Activated CD4-positive, alpha-beta memory T cell treated with anti-CD3 and anti-CD28 coated beads for 36 hours (primary cell): Measurements from ENCODE around the gene NPHP3. TPM values are rescaled to one million over a fixed set of nuclear protein-coding genes. Genes with fewer than 3 reads are reported as not detected.
"Not testable (repeated sequence)": the region's sequence is repeated elsewhere in the genome, so short reads cannot be mapped to it uniquely, and the experiment has no call there.

Experiments used
- CTCF ChIA-PET: fragments of 350-600 bp; sonication (Branson Sonifier 250); formaldehyde crosslinking; loops from one replicate; lab custom pipeline; 2021; ENCODE audit warnings: antibody characterized with exemption, inconsistent platforms; lab: Charles Lee
- POLR2A ChIA-PET: fragments of 350-600 bp; sonication (Branson Sonifier 250); formaldehyde crosslinking; loops from one replicate; lab custom pipeline; 2021; ENCODE audit warnings: antibody characterized with exemption; lab: Charles Lee
- DNase-seq: peaks from one replicate; pipeline ENCODE4 v3.0.0-alpha.2; 2020
- H3K27ac Mint-ChIP-seq: one replicate; pipeline ENCODE4 v1.8.0; 2021; ENCODE audit warnings: mixed read lengths
- H3K27me3 Mint-ChIP-seq: one replicate; pipeline ENCODE4 v1.8.0; 2021; ENCODE audit warnings: mixed read lengths
- H3K36me3 Mint-ChIP-seq: one replicate; pipeline ENCODE4 v1.8.0; 2021; ENCODE audit warnings: mixed read lengths
- H3K4me1 Mint-ChIP-seq: one replicate; pipeline ENCODE4 v1.8.0; 2021; ENCODE audit warnings: low read depth, mixed read lengths
- H3K4me3 Mint-ChIP-seq: one replicate; pipeline ENCODE4 v1.8.0; 2021; ENCODE audit warnings: mild to moderate bottlenecking, mixed read lengths
- H3K9me3 Mint-ChIP-seq: one replicate; pipeline ENCODE4 v1.8.0; 2021; ENCODE audit warnings: mixed read lengths
- intact Hi-C: fragments of 100-400 bp; cut with micrococcal nuclease; formaldehyde crosslinking; loops from one replicate; pipeline ENCODE4 v1.15.1; 2023
- total RNA-seq, 2 experiments: library from RNA; stranded (reverse); gene quantifications; one replicate each; pipeline ENCODE4 v1.2.3, GENCODE V29; 2021

NPHP3 gene
- total RNA-seq, result 10 to 100 TPM; 13.6 to 16.7 TPM

- peak; percentile 98 for DNase-seq
- Mint-ChIP-seq H3K36me3 (peaks cover 17% of the 10 kb centered on the region), H3K4me1 (peaks cover 39% of the 10 kb centered on the region), H3K4me3 (peak within 1 kb of the TSS; percentile 84), H3K9me3 (no peaks in the 10 kb centered on the region), H3K27me3 (no peaks in the 10 kb centered on the region), H3K27ac (peak within 1 kb of the TSS; percentile 77)
- POLR2A ChIA-PET, result interaction anchor here (0.9 to 1.0 kb wide), 2 partner anchors 850 to 851 kb away, joined by 3 to 5 read pairs; partner anchors contain the start of gene CDV3
- CTCF ChIA-PET, result interaction anchor here (1.2 to 6.2 kb wide), 2 partner anchors 700 to 941 kb away, joined by 3 to 77 read pairs; no protein-coding TSS in a partner anchor
- intact Hi-C loops, result loop anchor here (1.0 to 10.0 kb wide), 11 partner anchors 62 to 1975 kb away; partner anchors contain the start of genes ANAPC13, CDV3, CEP63 and DNAJC13
Observed at GRCh38 chr3:132722165-132723023, at the start of gene NPHP3. Gene NPHP3, minus strand, starts transcription at chr3:132722409. Its CDS starts 54 bp downstream, at chr3:132722355.

GRCh38 chr3:132758740-132759139 lies 36.5 kb upstream of the NPHP3 start:
- Mint-ChIP-seq H3K36me3 (no peaks in the 10 kb centered on the region), H3K27me3 (no peaks in the 10 kb centered on the region), H3K27ac (no peak overlapping the region), H3K4me3 (no peak overlapping the region), H3K9me3 (no peaks in the 10 kb centered on the region), H3K4me1 (no peaks in the 10 kb centered on the region)
- POLR2A ChIA-PET, result no interaction called here
- CTCF ChIA-PET, result no interaction called here
- no peak for DNase-seq
- intact Hi-C loops, result no loop called here

- H3K9me3 Mint-ChIP-seq, result no peaks in the 10 kb centered on the region
- POLR2A ChIA-PET, result no interaction called here
- CTCF ChIA-PET, result no interaction called here
- H3K27me3 Mint-ChIP-seq, result peaks cover 5% of the 10 kb centered on the region
- DNase-seq, result no peak
- H3K4me1 Mint-ChIP-seq, result no peaks in the 10 kb centered on the region
- H3K4me3 Mint-ChIP-seq, result no peak overlapping the region
- intact Hi-C loops, result no loop called here
- no peak overlapping the region for H3K27ac Mint-ChIP-seq
- no peaks in the 10 kb centered on the region for H3K36me3 Mint-ChIP-seq
Observed at GRCh38 chr3:132756108-132756650, 34.0 kb upstream of the NPHP3 start.

- H3K4me3 Mint-ChIP-seq, result no peak overlapping the region
- intact Hi-C loops, result no loop called here
- H3K27me3 Mint-ChIP-seq, result peaks cover 13% of the 10 kb centered on the region
- no peak overlapping the region for H3K27ac Mint-ChIP-seq
- ChIA-PET CTCF (interaction anchor here (0.6 kb wide), 1 partner anchor 1737 kb away, joined by 3 read pairs; no protein-coding TSS in a partner anchor), POLR2A (no interaction called here)
- H3K9me3 Mint-ChIP-seq, result no peaks in the 10 kb centered on the region
- no peaks in the 10 kb centered on the region for H3K36me3 Mint-ChIP-seq
- DNase-seq, result no peak
- no peaks in the 10 kb centered on the region for H3K4me1 Mint-ChIP-seq
Observed at GRCh38 chr3:132753946-132754345, 31.7 kb upstream of the NPHP3 start.

- intact Hi-C loops, result no loop called here
- CTCF ChIA-PET, result no interaction called here
- peaks cover 17% of the 10 kb centered on the region for H3K27me3 Mint-ChIP-seq
- DNase-seq, result no peak
- no peaks in the 10 kb centered on the region for H3K36me3 Mint-ChIP-seq
- H3K27ac Mint-ChIP-seq, result no peak overlapping the region
- H3K4me1 Mint-ChIP-seq, result no peaks in the 10 kb centered on the region
- H3K9me3 Mint-ChIP-seq, result no peaks in the 10 kb centered on the region
- POLR2A ChIA-PET, result no interaction called here
- H3K4me3 Mint-ChIP-seq, result no peak overlapping the region
Observed at GRCh38 chr3:132749786-132750185, 27.6 kb upstream of the NPHP3 start.

- H3K36me3 Mint-ChIP-seq, intact Hi-C loops, POLR2A ChIA-PET, H3K4me3 Mint-ChIP-seq, H3K9me3 Mint-ChIP-seq, H3K27ac Mint-ChIP-seq, CTCF ChIA-PET, DNase-seq, H3K4me1 Mint-ChIP-seq: not testable (repeated sequence)
- peaks cover 18% of the 10 kb centered on the region for H3K27me3 Mint-ChIP-seq
Observed at GRCh38 chr3:132746720-132747119, 24.5 kb upstream of the NPHP3 start.

- ChIA-PET POLR2A (no interaction called here), CTCF (interaction anchor here (2.2 kb wide), 1 partner anchor 12 kb away, joined by 8 read pairs; no protein-coding TSS in a partner anchor)
- Mint-ChIP-seq H3K27me3 (peaks cover 14% of the 10 kb centered on the region), H3K4me3 (no peak overlapping the region), H3K9me3 (no peaks in the 10 kb centered on the region), H3K36me3 (no peaks in the 10 kb centered on the region), H3K27ac (no peak overlapping the region), H3K4me1 (no peaks in the 10 kb centered on the region)
- no peak for DNase-seq
- intact Hi-C loops, result no loop called here
Observed at GRCh38 chr3:132738314-132738713, 16.1 kb upstream of the NPHP3 start.

GRCh38 chr3:132735589-132735988 lies 13.4 kb upstream of the NPHP3 start:
- ChIA-PET POLR2A (no interaction called here), CTCF (no interaction called here)
- Mint-ChIP-seq H3K36me3 (no peaks in the 10 kb centered on the region), H3K27me3 (peaks cover 20% of the 10 kb centered on the region), H3K9me3 (no peaks in the 10 kb centered on the region), H3K4me3 (no peak overlapping the region), H3K4me1 (no peaks in the 10 kb centered on the region), H3K27ac (no peak overlapping the region)
- DNase-seq, result no peak
- intact Hi-C loops, result no loop called here

- Mint-ChIP-seq H3K27me3 (peaks cover 16% of the 10 kb centered on the region), H3K4me1 (peaks cover 2% of the 10 kb centered on the region), H3K4me3 (no peak overlapping the region), H3K9me3 (no peaks in the 10 kb centered on the region), H3K27ac (no peak overlapping the region), H3K36me3 (no peaks in the 10 kb centered on the region)
- CTCF ChIA-PET, result interaction anchor here (0.6 to 1.9 kb wide), 3 partner anchors 48 to 692 kb away, joined by 3 to 6 read pairs (median 4); no protein-coding TSS in a partner anchor
- intact Hi-C loops, result loop anchor here (1.0 kb wide), 1 partner anchor 692 kb away; no protein-coding TSS in a partner anchor
- POLR2A ChIA-PET, result interaction anchor here (0.6 kb wide), 1 partner anchor 745 kb away, joined by 3 read pairs; no protein-coding TSS in a partner anchor
- no peak for DNase-seq
Observed at GRCh38 chr3:132730891-132731580, 8.8 kb upstream of the NPHP3 start.

- peaks cover 4% of the 10 kb centered on the region for H3K36me3 Mint-ChIP-seq
Observed at GRCh38 chr3:132726341-132726823, 4.2 kb upstream of the NPHP3 start.

More at GRCh38 chr3:132726341-132726823, 4.2 kb upstream of the NPHP3 start:
- peaks cover 12% of the 10 kb centered on the region for H3K4me1 Mint-ChIP-seq
- H3K4me3 Mint-ChIP-seq, result no peak overlapping the region
- H3K27ac Mint-ChIP-seq, result no peak overlapping the region
- peaks cover 5% of the 10 kb centered on the region for H3K27me3 Mint-ChIP-seq
- no peak for DNase-seq
- intact Hi-C loops, result loop anchor here (1.0 to 10.0 kb wide), 6 partner anchors 311 to 1201 kb away; partner anchors contain the start of gene TMEM108
- H3K9me3 Mint-ChIP-seq, result no peaks in the 10 kb centered on the region
- POLR2A ChIA-PET, result interaction anchor here (1.0 kb wide), 1 partner anchor 700 kb away, joined by 3 read pairs; no protein-coding TSS in a partner anchor
- CTCF ChIA-PET, result interaction anchor here (0.6 to 6.2 kb wide), 26 partner anchors 10 to 936 kb away, joined by 3 to 77 read pairs (median 4); partner anchors contain the start of genes DNAJC13, TMEM108 and TOPBP1
